ENCODE measurements around the gene TXLNG. TPM values are rescaled to one million over a fixed set of nuclear protein-coding genes. Genes with fewer than 3 reads are reported as not detected.

Gene TXLNG
- total RNA-seq, 1 experiment from 2014 or later, result 10.2 TPM

GRCh38 chrX:16867947-16868346 is 81.7 kb downstream of the TXLNG start:
- intact Hi-C loops (cut with micrococcal nuclease; ENCODE audit: unreplicated experiment), result no loop called here

GRCh38 chrX:16868920-16869319 is 82.7 kb downstream of the TXLNG start:
- no TSS peak for BruUV-seq (replicated peaks)
- H3K27ac ChIP-seq (ENCODE audit: low read length), result peak overlapping the region; percentile 66
- peak overlapping the region; percentile 63 to 70 for H3K4me3 ChIP-seq (ENCODE audit: low read depth in 2 of 2, low read length in 2 of 2)
- ATAC-seq (no peak), DNase-seq (ENCODE audit: low read depth, low spot score) (no peak)
- in situ Hi-C loops (cut with HindIII; ENCODE audit: low pct_unique_long_range_greater_than_20kb, low sequenced_read_pairs) (no loop called here), intact Hi-C loops (cut with micrococcal nuclease; ENCODE audit: unreplicated experiment) (no loop called here)
- TF ChIP-seq TCF7L2 (IDR thresholded peaks at IDR 0.05; ENCODE audit: low read depth, low read length) (no peak), SIN3A (IDR thresholded peaks at IDR 0.05; ENCODE audit: borderline replicate concordance, insufficient read depth, low read depth, low read length) (no peak), REST (IDR thresholded peaks at IDR 0.05; ENCODE audit: insufficient read depth in 1 of 2, low read depth in 2 of 2, low read length in 1 of 2) (no peak), POLR2AphosphoS5 (IDR thresholded peaks at IDR 0.05; ENCODE audit: low read depth, low read length) (no peak), CTCF (IDR thresholded peaks at IDR 0.05) (no peak)
- no peaks in the 10 kb centered on the region for H3K9me3 ChIP-seq (ENCODE audit: control insufficient read depth, insufficient read depth, low read depth, low read length)
- POLR2A ChIA-PET, result no interaction called here
- H3K4me1 ChIP-seq (ENCODE audit: control insufficient read depth, insufficient read depth, low read length), result no peaks in the 10 kb centered on the region; the same call in 1 of the 2 replicates
- H3K36me3 ChIP-seq (ENCODE audit: control insufficient read depth, insufficient read depth, low read length), result no peaks in the 10 kb centered on the region; the same call in 1 of the 2 replicates
- CTCF ChIA-PET, result no interaction called here
- H3K27me3 ChIP-seq (ENCODE audit: control insufficient read depth, insufficient read depth, low read length), result no peaks in the 10 kb centered on the region

More at GRCh38 chrX:16867947-16868346, 81.7 kb downstream of the TXLNG start:
- Histone ChIP-seq H3K4me1 (ENCODE audit: control insufficient read depth, insufficient read depth, low read length) (no peaks in the 10 kb centered on the region; the same call in 1 of the 2 replicates), H3K27ac (ENCODE audit: low read length) (no peak overlapping the region), H3K9me3 (ENCODE audit: control insufficient read depth, insufficient read depth, low read depth, low read length) (no peaks in the 10 kb centered on the region), H3K36me3 (ENCODE audit: control insufficient read depth, insufficient read depth, low read length) (no peaks in the 10 kb centered on the region; the same call in none of the 2 replicates), H3K4me3 (ENCODE audit: low read depth in 2 of 2, low read length in 2 of 2) (peak overlapping the region in 1 of 2 experiments; percentile 63; a peak in 2 of 4 replicates), H3K27me3 (ENCODE audit: control insufficient read depth, insufficient read depth, low read length) (no peaks in the 10 kb centered on the region)
- CTCF ChIA-PET, result interaction anchor here (0.6 kb wide), 1 partner anchor 154 kb away, joined by 4 read pairs; no protein-coding TSS in a partner anchor
- ATAC-seq (no peak), DNase-seq (ENCODE audit: low read depth, low spot score) (no peak)
- POLR2A ChIA-PET, result interaction anchor here (0.6 kb wide), 1 partner anchor 334 kb away, joined by 6 read pairs; no protein-coding TSS in a partner anchor
- no TSS peak for BruUV-seq (replicated peaks)
- in situ Hi-C loops (cut with HindIII; ENCODE audit: low pct_unique_long_range_greater_than_20kb, low sequenced_read_pairs), result no loop called here
- TF ChIP-seq CTCF (IDR thresholded peaks at IDR 0.05) (no peak), POLR2AphosphoS5 (IDR thresholded peaks at IDR 0.05; ENCODE audit: low read depth, low read length) (no peak), SIN3A (IDR thresholded peaks at IDR 0.05; ENCODE audit: borderline replicate concordance, insufficient read depth, low read depth, low read length) (no peak), REST (IDR thresholded peaks at IDR 0.05; ENCODE audit: insufficient read depth in 1 of 2, low read depth in 2 of 2, low read length in 1 of 2) (no peak), TCF7L2 (IDR thresholded peaks at IDR 0.05; ENCODE audit: low read depth, low read length) (no peak)

All from Panc1 (cell line).